Skeletal muscle cell (primary cell): Measurements from ENCODE around the gene RNH1.

Source experiments
- DNase-seq: peaks from one replicate; pipeline ENCODE4 v3.0.0-alpha.2; 2010; ENCODE audit warnings: low read depth
- H3K4me3 ChIP-seq: 2 replicates; pipeline ENCODE4 v1.5.1; 2011; ENCODE audit warnings: low read depth, mild to moderate bottlenecking, control low read depth, low read length, moderate library complexity

The RNH1 gene

GRCh38 chr11:506995-507726 lies at the start of gene RNH1:
Gene RNH1, minus strand, starts transcription at chr11:507242. Its CDS starts 5,080 bp downstream, at chr11:502162.
- peak within 1 kb of the TSS; percentile 79 for H3K4me3 ChIP-seq
- DNase-seq, result peak; percentile 80

DNA sequence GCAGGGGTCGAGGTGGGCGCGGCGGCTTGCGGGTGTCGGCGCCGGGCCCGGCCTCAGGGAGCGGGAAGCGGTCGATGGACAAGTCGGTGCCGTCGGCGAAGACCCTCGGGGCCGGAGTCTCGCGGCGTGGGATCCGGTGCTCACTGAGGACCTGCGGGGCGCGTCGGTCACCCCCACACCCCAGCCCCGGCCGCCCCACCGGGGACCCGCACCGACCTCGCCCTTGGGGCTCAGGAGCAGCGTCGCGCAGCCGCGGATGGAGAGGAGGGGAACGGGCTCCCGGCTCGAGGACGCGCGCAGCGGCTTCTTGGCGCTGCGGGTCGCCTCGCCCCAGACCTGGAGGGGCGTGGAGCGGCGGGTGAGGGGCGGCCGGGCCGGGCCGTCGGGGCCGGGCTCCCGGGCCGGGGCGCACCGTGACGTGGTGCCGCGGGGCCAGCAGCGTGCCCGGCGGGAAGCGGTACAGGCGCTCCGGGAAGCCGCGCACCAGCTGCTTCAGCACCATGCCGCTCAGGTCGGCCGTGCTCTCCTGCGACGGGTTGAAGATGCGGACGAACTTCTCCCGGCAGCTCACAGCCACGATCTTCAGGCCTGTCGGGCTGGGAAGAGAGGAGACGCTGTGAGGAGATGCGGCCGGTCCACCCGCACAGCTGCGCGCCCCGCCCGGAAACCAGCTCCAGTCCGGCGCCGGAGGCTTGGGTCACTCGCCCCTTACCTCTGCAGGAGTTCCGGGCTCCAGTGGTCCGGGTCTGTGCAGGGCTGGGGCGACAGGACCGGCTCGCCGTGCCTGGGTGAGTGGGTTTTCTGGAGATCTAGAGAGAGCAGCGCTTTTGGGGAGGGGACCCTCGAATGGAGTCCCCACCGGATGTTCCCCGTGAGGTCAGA lies 49.0 kb upstream of the RNH1 start:
- no peak overlapping the region for H3K4me3 ChIP-seq

DNA sequence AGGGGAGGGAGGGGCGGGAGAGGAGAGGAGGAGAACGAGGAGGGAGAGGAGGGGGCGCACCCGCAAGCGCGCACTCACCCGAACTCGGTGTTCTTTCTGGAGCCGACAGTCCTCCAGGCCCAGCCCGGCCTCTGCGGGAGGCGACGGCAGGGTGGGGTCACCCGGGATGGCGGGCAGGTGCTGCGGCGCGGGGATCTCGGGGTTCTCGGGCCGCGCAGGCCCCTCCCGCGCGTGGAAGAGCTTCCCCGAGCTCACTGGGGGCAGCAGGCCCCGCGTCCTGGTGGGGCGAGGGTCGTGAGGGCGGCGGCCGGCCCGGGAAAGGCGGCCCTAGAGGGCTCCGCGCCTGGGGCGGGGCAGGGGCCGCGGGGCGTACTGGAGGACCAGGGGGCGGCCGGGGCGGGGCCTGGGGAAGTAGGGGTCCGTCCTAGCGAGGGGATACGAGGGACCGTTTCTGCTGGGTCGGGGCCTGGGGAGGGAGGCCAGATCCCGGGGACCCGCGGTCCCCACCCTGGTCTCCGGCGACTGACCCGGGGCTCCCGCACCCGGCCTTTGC lies 48.3 kb upstream of the RNH1 start:
- H3K4me3 ChIP-seq, result peak overlapping the region; percentile 9
- no peak for DNase-seq

More for the DNA sequence above, 49.0 kb upstream of the RNH1 start:
- DNase-seq, result no peak

DNA sequence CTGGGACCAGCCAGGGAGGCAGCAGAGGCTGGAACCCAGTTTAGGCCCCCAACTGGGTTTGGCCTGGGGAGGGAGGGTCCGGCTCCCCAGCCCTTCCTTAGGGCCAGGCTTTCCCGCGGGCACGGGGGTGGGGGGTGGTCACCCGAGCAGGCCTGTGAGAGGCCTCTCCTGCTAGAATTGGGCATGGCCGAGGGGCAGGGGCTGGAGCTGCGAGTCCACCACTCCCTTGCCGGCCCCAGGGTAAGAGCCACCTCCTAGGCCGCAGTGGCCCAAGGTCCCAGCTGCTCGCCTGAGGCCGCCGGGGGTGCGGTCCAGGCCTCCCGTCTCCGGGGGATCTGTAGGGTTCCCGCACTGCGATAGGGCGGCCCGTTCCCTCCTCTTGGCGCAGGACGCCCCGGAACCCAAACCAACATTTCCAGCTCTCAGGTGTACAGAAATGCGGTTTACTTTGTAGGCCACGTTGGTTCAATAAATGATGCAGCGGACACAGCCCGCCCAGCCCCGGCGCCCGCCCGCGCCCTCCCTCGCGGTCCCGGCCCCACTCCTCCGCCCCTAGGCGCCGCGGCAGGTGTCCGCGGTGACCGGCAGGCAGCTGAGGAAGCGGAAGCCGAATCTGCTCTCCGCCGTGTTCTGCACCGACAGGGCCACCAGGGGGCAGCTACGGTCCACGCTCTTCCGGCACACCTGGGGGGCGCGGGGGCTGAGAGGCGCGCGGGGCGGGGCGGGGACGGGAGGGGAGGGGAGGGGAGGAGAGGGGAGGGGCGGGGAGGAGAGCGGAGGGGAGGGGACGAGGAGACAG lies 47.6 kb upstream of the RNH1 start:
- no peak overlapping the region for H3K4me3 ChIP-seq

GRCh38 chr11:553988-554340 lies 46.9 kb upstream of the RNH1 start:
- H3K4me3 ChIP-seq, result no peak overlapping the region
- DNase-seq, result no peak

More for the DNA sequence above, 47.6 kb upstream of the RNH1 start:
- DNase-seq, result no peak

DNA sequence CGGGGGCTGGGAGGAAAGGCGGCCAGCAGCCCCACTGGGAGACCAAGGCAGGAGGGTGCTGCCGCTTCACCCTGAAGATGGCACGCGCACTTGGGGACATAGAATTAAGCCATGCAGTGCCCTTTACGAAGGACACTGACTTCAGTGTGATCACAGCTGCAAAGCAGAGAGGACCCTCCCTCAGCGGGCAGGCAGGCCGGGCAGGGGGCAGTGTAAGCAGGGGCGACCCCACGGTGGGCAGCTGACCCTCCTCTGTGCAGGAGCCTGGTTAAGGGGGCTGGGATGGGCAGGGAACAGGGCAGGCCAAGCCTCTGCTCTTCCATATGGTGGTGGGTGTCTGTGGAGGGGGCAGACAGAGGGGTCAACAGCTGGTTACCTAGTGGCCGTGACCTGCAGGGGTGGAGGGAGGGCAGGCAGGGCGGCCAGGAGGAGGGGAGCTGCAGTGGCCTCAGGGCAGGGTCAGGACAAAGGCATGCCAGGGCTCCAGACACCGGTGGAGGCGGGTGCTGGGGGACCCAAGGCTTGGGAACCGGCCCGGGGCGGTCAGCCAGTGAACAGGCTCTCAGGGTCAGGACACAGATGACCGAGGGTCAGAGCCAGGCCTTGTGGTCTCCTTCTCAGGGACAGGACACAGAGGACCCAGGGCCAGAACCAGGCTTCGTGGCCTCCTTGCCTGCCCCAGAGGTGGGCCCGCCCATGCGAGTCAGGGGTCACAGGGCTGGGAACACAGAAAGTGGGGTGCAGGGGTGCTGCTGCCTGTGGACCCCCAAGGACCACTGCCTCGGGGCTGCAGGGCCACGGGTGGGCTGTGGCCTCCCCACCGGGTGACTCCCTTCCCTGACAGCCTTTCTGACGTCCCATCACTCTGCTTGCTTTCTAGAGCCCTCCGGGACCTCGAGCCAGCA lies 46.3 kb upstream of the RNH1 start:
- DNase-seq, result no peak
- no peak overlapping the region for H3K4me3 ChIP-seq

GRCh38 chr11:551596-551995 lies 44.6 kb upstream of the RNH1 start:
- no peak for DNase-seq
- H3K4me3 ChIP-seq, result no peak overlapping the region

GRCh38 chr11:551131-551530 lies 44.1 kb upstream of the RNH1 start:
- H3K4me3 ChIP-seq, result no peak overlapping the region
- no peak for DNase-seq

DNA sequence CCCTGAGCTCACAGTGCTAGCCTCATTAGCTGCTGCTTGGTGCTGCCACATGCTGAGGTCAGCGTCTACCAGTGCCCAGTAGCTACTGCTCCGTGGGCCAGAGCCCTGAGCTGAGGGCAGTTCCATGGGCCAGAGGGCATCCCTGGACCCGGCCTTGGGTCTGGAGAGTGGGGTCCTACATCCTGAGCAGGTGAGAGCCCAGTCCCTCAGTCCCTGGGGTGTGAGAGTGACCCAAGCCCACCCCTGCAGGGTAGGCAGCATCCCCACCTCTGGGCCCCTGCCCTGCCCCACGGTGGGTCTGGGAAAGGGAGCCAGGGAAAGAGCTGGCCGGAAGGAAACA lies 43.7 kb upstream of the RNH1 start:
- no peak overlapping the region for H3K4me3 ChIP-seq
- no peak for DNase-seq

- DNase-seq, result no peak
- H3K4me3 ChIP-seq, result no peak overlapping the region
Measured at GRCh38 chr11:550021-550745, 43.1 kb upstream of the RNH1 start.

- H3K4me3 ChIP-seq, result no peak overlapping the region
Measured at GRCh38 chr11:548700-549603, 41.9 kb upstream of the RNH1 start.

GRCh38 chr11:545171-545570 lies 38.1 kb upstream of the RNH1 start:
- DNase-seq, result no peak
- no peak overlapping the region for H3K4me3 ChIP-seq

More at GRCh38 chr11:548700-549603, 41.9 kb upstream of the RNH1 start:
- no peak for DNase-seq

- DNase-seq, result no peak
- H3K4me3 ChIP-seq, result no peak overlapping the region
Measured at GRCh38 chr11:544817-545166, 37.8 kb upstream of the RNH1 start.

DNA sequence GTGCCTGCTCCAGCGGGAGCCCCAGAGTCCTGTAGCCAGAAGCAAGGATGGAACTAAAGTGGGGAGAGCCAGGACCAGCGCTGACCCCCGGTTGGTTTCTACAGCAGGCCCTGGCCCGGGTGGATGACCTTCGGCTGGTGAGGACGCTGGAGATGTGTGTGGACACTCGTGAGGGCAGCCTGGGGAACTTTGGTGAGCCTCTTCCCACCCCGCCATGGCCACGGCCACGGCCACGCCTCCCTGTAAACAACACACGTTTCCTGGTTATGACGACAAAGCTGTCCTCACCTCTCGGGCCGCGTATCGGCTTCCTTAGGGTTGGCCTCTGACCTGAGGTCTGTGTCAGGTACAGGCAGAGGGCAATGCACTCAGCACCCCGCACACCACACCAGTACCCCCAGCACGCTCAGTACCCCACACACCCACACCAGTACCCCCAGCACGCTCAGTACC lies 34.4 kb upstream of the RNH1 start:
- no peak overlapping the region for H3K4me3 ChIP-seq
- no peak for DNase-seq

GRCh38 chr11:540583-541432 lies 33.8 kb upstream of the RNH1 start:
- DNase-seq, result no peak
- H3K4me3 ChIP-seq, result no peak overlapping the region

DNA sequence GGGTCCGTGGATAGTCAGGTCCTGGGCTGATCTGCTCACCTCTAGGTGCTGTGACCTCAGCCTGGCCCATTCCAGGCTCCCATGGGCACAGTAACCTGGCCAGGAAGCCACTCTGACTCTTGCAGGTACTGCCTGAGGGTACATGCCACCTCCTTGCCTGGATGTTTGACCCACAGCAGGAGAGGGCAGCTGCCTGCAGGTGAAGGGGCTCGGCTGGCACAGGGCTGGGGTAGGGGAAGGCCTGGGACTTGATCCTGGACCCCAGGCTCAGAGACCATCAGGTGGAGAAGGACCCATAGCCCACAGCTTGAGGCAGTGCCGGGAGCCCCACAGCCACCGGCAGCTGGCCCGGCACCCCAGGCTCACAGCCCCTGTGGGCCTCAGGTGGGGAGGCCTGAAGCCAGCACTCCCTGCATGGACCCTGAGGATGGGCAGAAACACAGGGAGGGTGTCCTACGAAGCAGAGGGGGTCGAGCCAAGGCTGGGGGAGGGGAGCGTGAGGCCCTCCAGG lies 33.0 kb upstream of the RNH1 start:
- no peak for DNase-seq
- H3K4me3 ChIP-seq, result no peak overlapping the region
